Heart left ventricle (tissue), 16 donors: ENCODE results near the gene SNN. TPM values are rescaled to one million over a fixed set of nuclear protein-coding genes. Genes with fewer than 3 reads are reported as not detected.

ENCODE experiments used
- ATAC-seq, 4 donors: fragments of 200-7000 bp; cut with Tn5 transposase; one replicate each; pipeline ENCODE4 v1.9.1; 2020 to 2022; ENCODE audit warnings: moderate library complexity in 4 of 4, mild to moderate bottlenecking in 3 of 4, moderate number of reproducible peaks in 1 of 4
- DNase-seq, 5 donors: peaks; one replicate each; pipeline ENCODE4 v3.0.0-alpha.2; 2020
- H3K27ac ChIP-seq, 12 donors: fragments of 200-600 bp; sonication (generic) in 4 of 12; one replicate each; pipeline versions ENCODE4 v1.5.0 to v1.8.0; 2016 to 2022; ENCODE audit warnings: mild to moderate bottlenecking in 2 of 12
- H3K27me3 ChIP-seq, 9 donors: fragments of 200-600 bp; sonication (generic) in 2 of 9; one replicate each; pipeline versions ENCODE4 v1.5.1 to v1.8.0; 2016 to 2022; ENCODE audit warnings: mild to moderate bottlenecking in 3 of 9
- H3K36me3 ChIP-seq, 9 donors: fragments of 200-600 bp; sonication (generic) in 2 of 9; one replicate each; pipeline versions ENCODE4 v1.5.0 to v1.8.0; 2018 to 2022; ENCODE audit warnings: mild to moderate bottlenecking in 2 of 9
- H3K4me1 ChIP-seq, 12 donors: fragments of 200-600 bp; sonication (generic) in 4 of 12; one replicate each; pipeline versions ENCODE4 v1.5.0 to v1.8.0; 2016 to 2022; ENCODE audit warnings: mild to moderate bottlenecking in 3 of 12
- H3K4me3 ChIP-seq, 12 donors: fragments of 200-600 bp; sonication (generic) in 4 of 12; one replicate each; pipeline versions ENCODE4 v1.5.0 to v1.8.0; 2017 to 2022; ENCODE audit warnings: mild to moderate bottlenecking in 9 of 12, moderate library complexity in 4 of 12
- H3K9me3 ChIP-seq, 12 donors: fragments of 200-600 bp; sonication (generic) in 4 of 12; one replicate each; pipeline versions ENCODE4 v1.5.0 to v1.8.0; 2016 to 2022; ENCODE audit warnings: mild to moderate bottlenecking in 1 of 12
- CTCF ChIP-seq, 12 donors: fragments of 200-600 bp; sonication (generic) in 4 of 12; IDR thresholded peaks; one replicate each; pipeline versions ENCODE4 v1.5.0 to v1.8.0; 2018 to 2022; ENCODE audit warnings: antibody characterized with exemption in 12 of 12, mild to moderate bottlenecking in 5 of 12
- POLR2A ChIP-seq, 2 donors: fragments of 450-650 bp; IDR thresholded peaks; one replicate each; pipeline ENCODE4 v1.6.1; 2017; ENCODE audit warnings: antibody characterized with exemption in 2 of 2, mild to moderate bottlenecking in 2 of 2, moderate library complexity in 2 of 2
- WGBS, 4 donors: extraction: QIAGEN DNeasy Blood & Tissue Kit in 2 of 4; methylation state at CpG; one replicate each; pipeline versions ENCODE4 v1.1.5 to v1.1.7; 2013 to 2018; 5-methylcytosine and 5-hydroxymethylcytosine counted together
- intact Hi-C, 10 donors: fragments of 100-400 bp; cut with DNase I; formaldehyde crosslinking; loops; one replicate each; pipeline versions ENCODE4 v1.11.1 to v1.14.2; 2022
- polyA plus RNA-seq, 2 donors: library from polyadenylated mRNA; stranded (reverse); fragments of 200-250 nt; gene quantifications; one replicate each; pipeline ENCODE4 v1.2.3, GENCODE V29; 2013
- total RNA-seq, 9 donors: library from RNA; depleted of rRNA in 2 of 9; stranded (reverse); fragments of >200 nt in 2 of 9; fragmentation: NEBNext Ultra II Directional in 3 of 9; extraction: Animal tissue kit (Norgen Biotek cat#: 25700) in 3 of 9; gene quantifications; one replicate each; pipeline versions ENCODE4 v1.1.0 to v1.2.4, GENCODE V29; 2016 to 2023
- donor health status: ischemic (EF 13 %, LVEDD 7.1; RV severe dilation, severe dysfunction).
- donor health status: healthy with polysubstance abuse.
- donor health status: DM: no; HTN: yes; CAD: no.
- donor health status: DM: no; HTN: no; CAD: no.
- donor health status: ischemic (EF 25% LVEDD 6.9; RV normal size, moderate dysfunction).
- donor health status: ischemic (EF 25% LVEDD 5.7; RV mildly dilated, moderate dysfunction).
- donor health status: healthy.
- donor health status: DM: yes; HTN: yes; CAD: no.
- donor health status: ischemic (EF 35%, LVEDD 5.7; RV mildly dilated, moderate dysfunction).
- donor health status: nonischemic (EF 11% LVEDD 7.7; RV severe dilation, severe dysfunction).
- donor health status: DM: yes; HTN: yes; CAD: no.
- donor health status: PGD.
- donor health status: ischemic (EF 29% LVEDD 5.4; RV normal size, mild dysfunction).
- donor health status: nonischemic (EF 23%, LVEDD 6.1; RV moderate dilation, normal function).

Gene SNN
- total and polyA plus RNA-seq, 11 donors: 12.5 to 60.0 (median 36.4) TPM

GRCh38 chr16:11696266-11697012 lies 28.2 kb downstream of the SNN start:
- Histone ChIP-seq H3K4me1 (peaks cover 0 to 16% (median 0%) of the 10 kb centered on the region in 12 donors), H3K27ac (no peak overlapping the region), H3K4me3 (no peak overlapping the region), H3K27me3 (no peaks in the 10 kb centered on the region), H3K9me3 (no peaks in the 10 kb centered on the region), H3K36me3 (peaks cover 0 to 92% (median 75%) of the 10 kb centered on the region in 9 donors)
- intact Hi-C loops: no loop called here
- WGBS, 4 donors: 95 to 97% (median 96%) methylated on average over 12 of the region's 12 CpGs
- ATAC-seq (no peak), DNase-seq (no peak)
- TF ChIP-seq CTCF (IDR thresholded peaks at IDR 0.05) (no peak), POLR2A (IDR thresholded peaks at IDR 0.05) (no peak)

GRCh38 chr16:11697319-11697718 lies 29.1 kb downstream of the SNN start:
- intact Hi-C loops: no loop called here
- H3K27ac ChIP-seq: no peak overlapping the region
- H3K4me1 ChIP-seq: peaks cover 0 to 16% (median 0%) of the 10 kb centered on the region in 12 donors
- TF ChIP-seq CTCF (IDR thresholded peaks at IDR 0.05) (no peak), POLR2A (IDR thresholded peaks at IDR 0.05) (no peak)
- H3K27me3 ChIP-seq: no peaks in the 10 kb centered on the region
- H3K9me3 ChIP-seq: no peaks in the 10 kb centered on the region
- no peak for DNase-seq
- peaks cover 0 to 90% (median 75%) of the 10 kb centered on the region in 9 donors for H3K36me3 ChIP-seq
- H3K4me3 ChIP-seq: no peak overlapping the region
- 94 to 98% (median 95%) methylated on average over 12 of the region's 12 CpGs for WGBS, 4 donors
- peak in 1 of 4 donors; percentile 18 for ATAC-seq

GRCh38 chr16:11698271-11698689 lies 30.0 kb downstream of the SNN start:
- H3K4me1 ChIP-seq: peaks cover 0 to 14% (median 0%) of the 10 kb centered on the region in 12 donors
- 73 to 76% (median 74%) methylated on average over 7 of the region's 7 CpGs for WGBS, 4 donors
- no peak for TF ChIP-seq POLR2A (IDR thresholded peaks at IDR 0.05)
- peak in 1 of 12 donors; percentile 12 for TF ChIP-seq CTCF (IDR thresholded peaks at IDR 0.05)
- no peak overlapping the region for H3K4me3 ChIP-seq
- no peaks in the 10 kb centered on the region for H3K9me3 ChIP-seq
- H3K27me3 ChIP-seq: no peaks in the 10 kb centered on the region
- DNase-seq: no peak
- peaks cover 0 to 91% (median 68%) of the 10 kb centered on the region in 9 donors for H3K36me3 ChIP-seq
- peak in 2 of 4 donors; percentile 16 to 31 for ATAC-seq
- intact Hi-C loops: no loop called here
- peak overlapping the region in 2 of 12 donors; percentile 25 to 28 for H3K27ac ChIP-seq

- no peak for ATAC-seq
- Histone ChIP-seq H3K4me3 (no peak overlapping the region), H3K9me3 (no peaks in the 10 kb centered on the region), H3K36me3 (peaks cover 0 to 90% (median 73%) of the 10 kb centered on the region in 9 donors), H3K4me1 (peaks cover 0 to 14% (median under 1%) of the 10 kb centered on the region in 12 donors), H3K27ac (no peak overlapping the region), H3K27me3 (no peaks in the 10 kb centered on the region)
- intact Hi-C loops: no loop called here
- DNase-seq: no peak
- WGBS, 4 donors: 86 to 93% (median 92%) methylated on average over 10 of the region's 10 CpGs
- no peak for TF ChIP-seq POLR2A (IDR thresholded peaks at IDR 0.05)
- no peak for TF ChIP-seq CTCF (IDR thresholded peaks at IDR 0.05)
Observed at GRCh38 chr16:11699234-11699894, 31.1 kb downstream of the SNN start.
